ENCODE results near the gene NFIC. TPM values are rescaled to one million over a fixed set of nuclear protein-coding genes. Genes with fewer than 3 reads are reported as not detected.
"Not testable (repeated sequence)": the region's sequence is repeated elsewhere in the genome, so short reads cannot be mapped to it uniquely, and the experiment has no call there.

The NFIC gene
- total RNA-seq, 1 experiment from 2014 or later, result 20.0 TPM

- no peak for DNase-seq (ENCODE audit: low spot score)
Observed at GRCh38 chr19:3491396-3492119, 125.2 kb downstream of the NFIC start.

GRCh38 chr19:3492131-3492839 lies 125.9 kb downstream of the NFIC start:
- DNase-seq (ENCODE audit: low spot score), result no peak

DNA sequence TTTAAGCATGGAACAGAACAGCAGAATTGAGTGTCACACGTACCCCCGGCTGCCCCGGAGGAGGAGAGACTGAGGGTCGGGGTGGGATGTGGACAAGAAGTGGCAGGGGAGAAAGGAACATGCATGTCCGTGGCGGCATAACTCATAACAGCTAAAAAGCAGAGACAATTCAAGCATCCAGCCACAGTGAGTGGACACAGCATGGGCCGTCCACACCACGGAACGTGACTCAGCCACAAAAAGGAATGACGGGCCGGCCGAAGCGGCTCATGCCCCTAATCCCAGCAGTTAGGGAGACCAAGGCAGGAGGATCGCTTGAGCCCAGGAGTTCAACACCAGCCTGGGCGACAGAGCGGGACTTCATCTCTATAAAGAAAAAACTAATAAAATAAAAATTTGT lies 126.5 kb downstream of the NFIC start:
- DNase-seq (ENCODE audit: low spot score), result no peak

DNA sequence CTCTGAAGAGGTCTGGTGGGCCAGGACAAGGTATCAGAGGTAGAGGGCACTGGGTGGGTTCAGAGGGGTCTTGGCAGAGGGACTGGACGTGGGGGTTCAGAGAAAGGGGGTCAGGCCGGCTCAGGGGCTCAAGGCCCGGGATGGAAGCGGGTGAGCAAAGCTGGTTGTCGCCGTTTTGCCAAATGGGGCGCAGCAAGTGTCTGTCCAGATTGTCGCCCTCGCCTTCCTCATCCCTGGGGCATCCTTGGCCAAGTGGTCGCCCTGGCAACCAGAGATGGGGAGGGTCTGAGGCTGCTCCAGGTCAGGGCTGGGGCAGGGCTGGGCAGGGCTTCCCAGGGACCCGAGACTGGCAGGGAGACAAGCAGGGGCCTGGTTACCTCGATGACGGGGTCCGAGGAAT lies 127.3 kb downstream of the NFIC start:
- no peak for DNase-seq (ENCODE audit: low spot score)

GRCh38 chr19:3494051-3494450 lies 127.7 kb downstream of the NFIC start:
- no peak for DNase-seq (ENCODE audit: low spot score)

DNA sequence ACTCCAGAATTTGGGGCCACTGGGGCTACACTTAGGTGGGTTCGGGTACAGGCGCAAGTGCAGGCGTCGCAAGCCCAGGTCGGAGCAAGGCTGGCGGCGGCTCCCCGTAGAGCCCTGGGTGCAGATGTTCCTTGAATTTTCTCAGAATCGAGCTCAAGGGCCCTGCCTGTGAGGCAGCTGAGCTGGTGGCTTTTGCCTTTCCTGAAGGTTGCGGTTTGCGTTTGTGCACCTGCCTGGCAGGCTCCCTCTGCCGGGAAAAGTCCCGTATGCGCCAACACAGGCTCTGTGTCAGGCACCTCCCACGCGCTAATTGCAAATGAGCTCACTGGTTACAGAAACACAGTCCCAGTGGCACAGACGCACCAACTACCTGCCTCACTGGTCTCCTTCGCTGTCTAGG lies 128.2 kb downstream of the NFIC start:
- no peak for DNase-seq (ENCODE audit: low spot score)

GRCh38 chr19:3496392-3497273 lies 130.2 kb downstream of the NFIC start:
- DNase-seq (ENCODE audit: low spot score), result no peak

- DNase-seq (ENCODE audit: low spot score), result no peak
Observed at GRCh38 chr19:3497757-3498520, 131.6 kb downstream of the NFIC start.

DNA sequence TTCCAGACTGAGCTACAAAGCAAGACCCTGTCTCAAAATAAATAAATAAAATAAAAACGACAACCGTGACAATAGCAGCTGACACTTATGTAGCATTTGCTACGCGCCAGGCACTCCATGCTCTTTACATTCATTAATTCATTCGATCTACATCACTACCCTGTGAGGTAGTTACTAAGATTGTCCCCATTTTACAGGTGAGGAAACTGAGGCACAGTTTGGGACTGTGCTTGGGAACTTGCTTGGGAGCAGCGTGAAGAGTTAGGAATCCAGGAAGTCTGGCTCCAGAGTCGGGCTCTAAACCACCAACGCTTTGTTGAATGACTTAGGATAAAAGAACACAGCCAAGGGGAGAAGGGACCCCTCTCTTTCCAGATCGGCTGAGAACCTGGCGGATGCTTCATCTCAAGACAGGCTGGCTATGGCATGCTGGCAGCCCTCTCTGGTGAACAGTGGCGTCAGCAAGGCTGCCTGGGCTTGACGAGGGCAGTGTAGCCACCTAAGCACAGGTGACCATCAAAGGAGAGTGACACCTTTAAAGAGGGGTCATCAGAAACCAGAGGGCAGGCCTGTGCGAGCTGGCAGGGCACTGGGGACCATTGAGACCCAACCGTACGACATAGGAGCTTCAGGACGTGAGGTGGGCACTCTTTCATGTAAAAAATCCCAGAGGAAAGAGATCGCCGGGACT lies 133.5 kb downstream of the NFIC start:
- no peak for DNase-seq (ENCODE audit: low spot score)

DNA sequence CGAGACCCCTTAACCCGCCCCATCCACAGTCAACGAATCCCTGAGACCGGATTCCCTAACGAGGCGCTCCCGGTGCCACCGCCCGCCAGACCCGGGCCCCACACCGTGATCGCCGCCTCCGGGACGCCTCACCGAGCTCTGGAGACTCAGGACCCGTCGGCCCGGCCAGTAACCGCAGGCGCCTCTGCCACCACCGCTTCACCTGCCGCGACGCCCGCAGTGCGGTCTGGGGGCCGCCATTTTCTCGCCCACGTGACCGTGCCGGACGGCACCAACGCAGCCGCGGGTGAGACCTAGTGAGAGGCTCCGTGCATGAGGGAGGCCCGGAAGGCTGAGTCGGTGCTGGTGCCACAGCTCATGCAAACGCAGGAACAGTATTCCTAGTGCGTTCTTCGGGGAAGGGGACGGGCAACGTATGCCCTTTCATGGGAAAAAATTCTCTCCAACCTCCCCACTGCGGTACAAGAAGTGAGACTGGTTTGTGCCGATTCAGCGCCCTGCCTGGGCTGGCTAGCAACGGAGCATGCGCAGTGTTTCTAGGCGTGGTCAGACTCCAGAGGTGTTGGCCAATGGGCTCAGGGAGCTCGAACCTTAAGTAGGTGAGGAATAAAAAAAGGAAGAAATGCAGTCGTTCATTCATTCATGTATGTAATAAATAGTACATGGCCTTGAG lies 134.2 kb downstream of the NFIC start, which contains the start of gene DOHH:
Gene DOHH, minus strand, starts transcription at position 246 of the 673 bp plus-strand sequence. CDS start 3,860 bp downstream, outside the sequence.
- DNase-seq (ENCODE audit: low spot score), result peak; percentile 97

DNA sequence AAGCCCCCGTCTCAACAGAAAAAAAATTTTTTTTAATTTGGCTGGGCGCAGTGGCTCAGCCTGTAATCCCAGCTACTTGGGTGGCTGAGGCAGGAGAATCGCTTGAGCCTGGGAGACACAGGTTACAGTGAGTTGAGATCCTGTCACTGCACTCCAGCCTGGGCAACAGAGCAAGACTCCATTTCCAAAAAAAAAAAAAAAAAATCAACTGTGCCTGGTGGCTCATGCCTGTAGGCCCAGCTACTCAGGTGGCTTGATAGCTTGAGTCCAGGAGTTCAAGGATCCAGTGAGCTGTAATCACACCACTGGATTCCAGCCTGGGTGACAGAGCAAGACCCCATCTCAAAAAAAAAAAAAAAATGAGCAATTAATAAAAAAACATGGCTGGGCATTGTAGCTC lies 135.4 kb downstream of the NFIC start:
- no peak for DNase-seq (ENCODE audit: low spot score)

DNA sequence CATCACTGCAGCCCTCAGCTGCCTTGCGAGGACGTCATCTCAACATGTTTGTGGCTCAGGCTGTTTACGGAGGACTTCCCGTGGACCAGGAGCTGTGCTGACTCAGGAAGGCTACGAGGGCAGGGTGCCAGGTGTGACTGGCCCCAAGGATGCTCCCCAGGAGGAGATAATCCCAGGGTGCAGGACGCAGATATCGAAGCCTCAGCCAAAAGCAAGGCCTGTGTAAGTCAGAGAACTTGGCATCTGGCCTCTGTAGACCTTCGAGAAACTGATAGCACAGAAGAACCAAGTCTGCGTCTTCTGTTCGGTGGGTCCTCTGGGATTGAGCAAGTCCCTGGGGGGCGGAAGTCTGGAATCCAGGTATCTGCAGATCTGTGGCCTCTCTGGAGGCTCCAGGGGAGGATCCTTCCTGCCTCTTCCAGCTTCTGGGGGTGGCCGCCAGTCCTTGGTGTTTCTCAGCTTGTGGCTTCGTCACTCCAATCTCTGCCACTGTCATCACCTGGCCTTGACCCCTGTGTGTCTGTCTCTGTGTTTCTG lies 136.7 kb downstream of the NFIC start:
- peak; percentile 81 for DNase-seq (ENCODE audit: low spot score)

DNA sequence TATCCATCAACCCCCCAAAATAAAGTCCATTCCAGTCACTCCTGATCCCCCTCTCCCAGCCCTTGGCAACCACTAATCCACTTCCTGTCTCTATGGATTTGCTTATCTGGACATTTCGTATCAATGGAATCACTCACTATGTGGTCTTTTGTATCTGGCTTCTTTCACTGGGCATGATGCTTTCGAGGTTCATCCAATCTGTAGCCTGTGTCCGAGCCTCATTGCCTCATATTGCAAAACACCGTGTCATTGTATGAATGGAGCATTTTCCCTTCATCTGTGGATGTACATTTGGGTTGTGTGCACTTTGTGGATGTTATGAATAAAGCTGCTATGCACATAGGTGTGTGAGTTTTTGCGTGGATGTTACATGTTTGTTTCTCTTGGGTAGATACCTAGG lies 138.4 kb downstream of the NFIC start:
- no peak for DNase-seq (ENCODE audit: low spot score)

- DNase-seq (ENCODE audit: low spot score), result peak; percentile 97
Observed at GRCh38 chr19:3505598-3506383, 139.4 kb downstream of the NFIC start, which contains the start of gene FZR1. Gene FZR1 (plus strand): TSS chr19:3506311. CDS start chr19:3522990, 16,679 bp downstream.

- no peak for DNase-seq (ENCODE audit: low spot score)
Observed at GRCh38 chr19:3506384-3507340, 140.3 kb downstream of the NFIC start.

DNA sequence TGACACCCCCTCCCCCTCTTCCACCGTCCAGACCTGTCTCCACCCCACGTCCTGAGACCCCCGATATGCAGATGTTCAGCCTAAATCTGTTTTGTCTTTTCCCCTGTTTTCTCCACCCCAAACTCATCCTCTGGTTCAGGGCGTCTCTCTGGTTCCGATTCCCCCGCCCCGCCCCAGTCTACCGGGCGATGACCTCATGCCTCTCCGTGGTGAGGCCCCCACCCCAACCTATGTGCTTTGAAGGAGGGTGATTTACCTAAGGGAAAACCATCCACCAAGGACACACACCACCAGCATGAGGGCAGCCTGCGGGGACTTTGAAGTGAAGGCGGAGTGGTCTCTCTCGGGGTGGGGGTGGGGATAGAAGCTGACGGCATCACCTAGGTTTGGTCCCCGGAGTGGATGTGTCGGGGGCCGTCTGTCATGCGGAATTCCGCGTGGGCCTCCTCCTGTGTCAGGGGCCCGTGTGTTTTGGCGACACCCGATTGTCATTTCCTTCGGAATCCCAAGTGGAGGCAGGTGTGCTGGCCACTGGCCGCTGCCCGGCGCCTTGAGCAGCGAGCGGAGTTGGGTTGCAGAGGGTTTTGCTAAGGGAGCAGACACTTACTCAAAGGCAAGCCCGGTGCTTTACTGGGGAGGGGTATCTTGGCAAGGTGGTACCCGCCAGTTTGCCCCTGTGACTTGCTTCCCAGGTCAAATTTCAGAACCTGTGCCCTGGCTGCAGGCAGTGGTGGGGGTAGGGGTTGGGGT lies 141.2 kb downstream of the NFIC start:
- DNase-seq (ENCODE audit: low spot score), result no peak

GRCh38 chr19:3508121-3508661 lies 141.8 kb downstream of the NFIC start:
- not testable (repeated sequence) for DNase-seq (ENCODE audit: low spot score)

Measured in H4 (cell line).